Karpas-422 (cell line): ENCODE results near the gene WSB2. TPM values are rescaled to one million over a fixed set of nuclear protein-coding genes. Genes with fewer than 3 reads are reported as not detected.

Experiments
- DNase-seq: peaks from one replicate; pipeline ENCODE4 v3.0.0-alpha.2; 2015
- H2AFZ ChIP-seq: fragments of 200-600 bp; sonication (generic); 2 replicates; pipeline ENCODE4 v1.6.1; 2014; ENCODE audit warnings: antibody characterized with exemption, low read length, mixed read lengths
- H3K27ac ChIP-seq: fragments of 200-600 bp; sonication (generic); 2 replicates; pipeline ENCODE4 v1.5.1; 2014; ENCODE audit warnings: mild to moderate bottlenecking, low read length, moderate library complexity
- H3K27me3 ChIP-seq: fragments of 200-600 bp; sonication (generic); 2 replicates; pipeline ENCODE4 v1.6.1; 2014; ENCODE audit warnings: low read length, mixed read lengths
- H3K36me3 ChIP-seq: fragments of 200-600 bp; sonication (generic); 2 replicates; pipeline ENCODE4 v1.6.1; 2014; ENCODE audit warnings: low read length, mixed read lengths; ENCODE audit not compliant: insufficient read depth
- H3K4me1 ChIP-seq: fragments of 200-600 bp; sonication (generic); 2 replicates; pipeline ENCODE4 v1.6.1; 2014; ENCODE audit warnings: mild to moderate bottlenecking, low read length, mixed read lengths
- H3K4me2 ChIP-seq: fragments of 200-600 bp; sonication (generic); 2 replicates; pipeline ENCODE4 v1.6.1; 2014; ENCODE audit warnings: low read length, low read depth, mild to moderate bottlenecking; ENCODE audit not compliant: poor library complexity, severe bottlenecking
- H3K4me3 ChIP-seq: fragments of 200-600 bp; sonication (generic); 2 replicates; pipeline ENCODE4 v1.5.1; 2014; ENCODE audit warnings: mild to moderate bottlenecking, antibody characterized with exemption, low read length, mixed read lengths
- H3K79me2 ChIP-seq: fragments of 200-600 bp; sonication (generic); 2 replicates; pipeline ENCODE4 v1.6.1; 2014; ENCODE audit warnings: mild to moderate bottlenecking, low read length, mixed read lengths
- H3K9ac ChIP-seq: fragments of 200-600 bp; sonication (generic); 2 replicates; pipeline ENCODE4 v1.6.0; 2014; ENCODE audit warnings: low read length
- H3K9me2 ChIP-seq: fragments of 200-600 bp; sonication (generic), shearing (Covaris generic); replicated peaks from 2 replicates; pipeline ENCODE4 v1.6.0; 2014; ENCODE audit warnings: mild to moderate bottlenecking, low read length, moderate library complexity; ENCODE audit not compliant: insufficient read depth
- H3K9me3 ChIP-seq: fragments of 300-700, 200-600 bp; sonication (generic); 2 replicates; pipeline ENCODE4 v1.6.1; 2014; ENCODE audit warnings: low read length, mixed read lengths
- H4K20me1 ChIP-seq: fragments of 200-600 bp; sonication (generic); 2 replicates; pipeline ENCODE4 v1.6.1; 2014; ENCODE audit warnings: mild to moderate bottlenecking, antibody characterized with exemption, low read length, low read depth; ENCODE audit not compliant: insufficient read depth
- total RNA-seq: library from RNA; depleted of rRNA; stranded (reverse); fragments of >200 nt; shearing (Covaris generic); gene quantifications from 2 replicates; pipeline ENCODE4 v1.2.3, GENCODE V29; 2014; ENCODE audit warnings: low replicate concordance

Gene WSB2
- total RNA-seq, 1 experiment from 2014 or later = 28.8 TPM

DNA sequence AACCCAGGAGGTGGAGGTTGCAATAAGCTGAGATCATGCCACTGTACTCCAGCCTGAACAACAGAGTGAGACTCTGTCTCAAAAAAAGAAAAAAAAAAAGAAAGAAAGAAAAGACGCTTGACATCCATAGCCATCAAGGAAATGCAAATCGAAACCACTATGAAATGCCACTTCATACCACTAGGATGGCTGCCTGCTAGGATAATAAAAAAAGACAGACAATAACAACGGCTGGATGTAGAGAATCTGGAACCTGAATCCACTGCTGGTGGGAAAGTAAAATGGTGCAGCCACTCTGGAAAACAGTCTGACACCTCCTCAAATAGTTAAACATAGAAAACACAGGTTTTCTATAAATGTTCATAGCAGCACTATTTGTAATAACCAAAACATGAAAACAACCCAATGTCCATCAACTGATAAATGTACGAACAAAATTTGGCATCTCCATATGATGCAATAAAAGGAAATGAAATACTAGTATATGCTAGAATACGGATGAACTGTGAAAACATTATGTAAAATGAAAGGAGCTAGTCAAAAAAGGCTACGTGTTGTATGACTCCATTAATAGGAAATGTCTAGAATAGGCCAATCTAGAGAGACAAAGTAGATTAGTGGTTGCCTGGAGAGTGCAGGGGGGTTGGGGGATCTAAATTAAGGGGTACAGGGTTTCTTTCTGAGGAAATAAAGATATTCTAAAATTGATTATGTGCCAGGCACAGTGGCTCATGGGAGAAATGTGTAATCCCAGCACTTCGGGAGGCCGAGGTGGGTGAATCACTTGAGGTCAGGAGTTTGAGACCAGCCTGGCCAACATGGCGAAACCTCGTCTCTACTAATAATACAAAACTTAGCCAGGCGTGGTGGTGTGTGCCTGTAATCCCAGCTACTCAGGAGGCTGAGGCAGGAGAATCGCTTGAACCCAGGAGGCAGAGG, 9.7 kb downstream of the WSB2 start:
- Histone ChIP-seq H3K4me2 (no peak overlapping the region), H2AFZ (no peak overlapping the region), H4K20me1 (no peaks in the 10 kb centered on the region), H3K9ac (no peak overlapping the region), H3K79me2 (no peaks in the 10 kb centered on the region), H3K27ac (no peak overlapping the region), H3K36me3 (no peaks in the 10 kb centered on the region), H3K9me2 (no peaks in the 10 kb centered on the region), H3K9me3 (no peaks in the 10 kb centered on the region), H3K4me1 (no peaks in the 10 kb centered on the region), H3K27me3 (no peaks in the 10 kb centered on the region), H3K4me3 (no peak overlapping the region)
- DNase-seq = no peak

DNA sequence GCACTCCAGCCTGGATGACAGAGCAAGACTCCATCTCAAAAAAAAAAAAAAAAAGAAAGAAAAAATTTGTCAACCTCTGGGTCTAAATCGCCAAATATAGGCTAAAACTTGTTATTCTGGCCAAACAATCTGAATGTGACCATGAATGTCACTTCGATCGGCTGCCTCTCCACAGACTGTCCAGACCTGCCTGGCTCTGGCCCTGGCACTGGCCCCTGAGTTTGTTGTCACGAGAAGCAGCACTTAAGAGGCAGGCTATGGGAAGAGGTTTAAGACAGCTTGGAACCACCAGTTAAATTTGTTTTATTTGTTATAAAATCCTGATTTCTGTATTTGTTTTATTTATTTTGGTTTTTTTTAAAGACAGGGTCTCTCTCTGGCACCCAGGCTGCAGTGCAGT, 14.5 kb downstream of the WSB2 start:
- no peak overlapping the region for H3K4me2 ChIP-seq
- no peaks in the 10 kb centered on the region for H3K9me2 ChIP-seq
- DNase-seq = no peak
- H3K27ac ChIP-seq = no peak overlapping the region
- no peaks in the 10 kb centered on the region for H4K20me1 ChIP-seq
- no peaks in the 10 kb centered on the region for H3K27me3 ChIP-seq
- H3K9me3 ChIP-seq = no peaks in the 10 kb centered on the region
- no peaks in the 10 kb centered on the region for H3K79me2 ChIP-seq
- no peak overlapping the region for H3K9ac ChIP-seq
- no peak overlapping the region for H2AFZ ChIP-seq
- H3K4me3 ChIP-seq = no peak overlapping the region
- H3K36me3 ChIP-seq = no peaks in the 10 kb centered on the region
- H3K4me1 ChIP-seq = no peaks in the 10 kb centered on the region

DNA sequence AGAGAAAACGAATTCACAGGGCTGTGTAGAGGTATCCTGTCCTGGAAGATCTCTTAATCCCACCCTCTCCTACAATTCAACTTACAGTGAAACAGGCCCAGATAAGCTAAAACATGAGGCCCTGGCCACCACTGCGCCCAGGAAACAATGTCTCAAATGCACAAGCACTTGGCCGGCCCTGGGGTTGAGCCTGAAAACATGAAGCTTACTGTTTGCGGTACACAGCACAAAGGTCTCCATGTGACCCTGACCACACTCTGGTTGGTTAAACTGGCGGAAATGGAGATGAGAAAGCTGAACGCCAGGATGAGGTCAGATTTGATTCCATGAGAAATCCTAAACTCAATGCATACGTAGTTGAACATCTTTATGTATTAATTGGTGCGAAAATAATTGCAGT, 16.4 kb downstream of the WSB2 start:
- Histone ChIP-seq H4K20me1 (no peaks in the 10 kb centered on the region), H3K9me2 (no peaks in the 10 kb centered on the region), H3K4me3 (no peak overlapping the region), H3K4me1 (no peaks in the 10 kb centered on the region), H3K27ac (no peak overlapping the region), H3K27me3 (no peaks in the 10 kb centered on the region), H3K36me3 (no peaks in the 10 kb centered on the region), H3K79me2 (no peaks in the 10 kb centered on the region), H3K9ac (no peak overlapping the region), H3K4me2 (no peak overlapping the region), H2AFZ (no peak overlapping the region), H3K9me3 (no peaks in the 10 kb centered on the region)
- DNase-seq = no peak

DNA sequence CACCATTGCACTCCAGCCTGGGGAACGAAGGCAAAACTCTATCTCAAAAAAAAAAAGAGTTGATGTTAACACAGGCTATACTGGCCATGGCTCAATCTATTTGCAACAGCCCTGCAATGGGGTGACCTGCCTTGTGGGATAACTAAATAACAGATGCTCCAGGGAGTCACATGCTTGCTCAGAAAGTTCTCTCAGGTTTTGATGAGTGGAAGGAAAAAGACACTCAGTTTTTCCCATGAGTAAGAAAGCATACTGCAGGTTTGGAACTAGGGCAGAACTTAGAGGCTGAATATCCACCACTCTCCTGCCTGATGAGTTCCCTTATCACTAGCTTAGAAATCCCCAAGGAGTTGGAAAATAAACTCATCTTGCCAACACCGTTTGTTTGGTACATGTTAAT, 16.9 kb downstream of the WSB2 start:
- H3K4me2 ChIP-seq = no peak overlapping the region

DNA sequence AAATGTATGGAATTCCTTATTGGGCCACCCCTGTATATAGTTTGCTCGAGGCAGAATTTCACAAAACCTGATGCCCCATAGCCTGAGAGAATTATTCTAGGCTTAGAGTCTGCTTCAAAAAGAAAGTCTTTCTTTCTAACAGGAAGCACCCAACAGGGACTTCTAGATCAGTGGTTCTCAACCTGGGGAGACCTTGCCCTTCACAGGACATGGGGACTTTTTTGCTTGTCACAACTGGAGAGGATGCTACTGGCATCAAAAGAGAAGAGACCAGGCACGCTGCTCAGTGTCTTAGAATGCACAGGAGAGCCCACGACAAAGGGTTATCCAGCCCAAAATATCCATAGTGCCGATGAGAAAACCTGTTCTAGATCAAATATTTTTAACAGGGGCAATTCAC, 18.9 kb downstream of the WSB2 start:
- H3K36me3 ChIP-seq = no peaks in the 10 kb centered on the region

More for the DNA sequence above, 16.9 kb downstream of the WSB2 start:
- H3K9me2 ChIP-seq = no peaks in the 10 kb centered on the region
- H3K27me3 ChIP-seq = no peaks in the 10 kb centered on the region
- DNase-seq = no peak
- no peaks in the 10 kb centered on the region for H3K9me3 ChIP-seq
- no peak overlapping the region for H3K4me3 ChIP-seq
- H3K9ac ChIP-seq = no peak overlapping the region
- no peak overlapping the region for H2AFZ ChIP-seq
- H3K27ac ChIP-seq = no peak overlapping the region
- H3K4me1 ChIP-seq = no peaks in the 10 kb centered on the region
- H4K20me1 ChIP-seq = no peaks in the 10 kb centered on the region
- no peaks in the 10 kb centered on the region for H3K36me3 ChIP-seq
- H3K79me2 ChIP-seq = no peaks in the 10 kb centered on the region

DNA sequence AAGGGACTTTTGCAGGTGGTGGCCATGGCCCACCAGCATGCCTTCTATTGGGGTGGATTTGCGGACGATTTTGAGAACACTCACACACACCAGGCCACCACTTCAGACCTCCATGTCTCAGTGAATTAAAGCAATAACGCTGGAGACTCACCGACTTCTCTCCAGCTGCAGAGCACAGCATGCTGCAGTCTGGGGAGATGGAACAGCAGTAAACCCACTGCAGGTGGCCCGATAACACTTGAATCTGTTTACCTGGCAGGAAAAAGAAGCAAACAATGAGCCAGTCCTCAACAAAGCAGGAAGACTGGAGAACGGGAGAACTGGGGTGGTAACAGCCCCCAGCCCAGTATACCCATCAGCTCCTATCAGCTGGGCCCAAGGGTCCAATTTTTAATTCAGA, 22.8 kb downstream of the WSB2 start:
- no peaks in the 10 kb centered on the region for H4K20me1 ChIP-seq
- no peak for DNase-seq
- peaks cover 27% of the 10 kb centered on the region for H3K4me1 ChIP-seq
- no peaks in the 10 kb centered on the region for H3K9me3 ChIP-seq
- peaks cover 3% of the 10 kb centered on the region; the same call in 1 of the 2 replicates for H3K36me3 ChIP-seq
- H2AFZ ChIP-seq = no peak overlapping the region
- H3K9me2 ChIP-seq = no peaks in the 10 kb centered on the region
- H3K4me3 ChIP-seq = no peak overlapping the region
- no peak overlapping the region for H3K27ac ChIP-seq
- no peaks in the 10 kb centered on the region for H3K79me2 ChIP-seq
- no peak overlapping the region for H3K4me2 ChIP-seq
- H3K9ac ChIP-seq = no peak overlapping the region
- H3K27me3 ChIP-seq = no peaks in the 10 kb centered on the region

More for the DNA sequence above, 18.9 kb downstream of the WSB2 start:
- Histone ChIP-seq H3K4me1 (no peaks in the 10 kb centered on the region; the same call in 1 of the 2 replicates), H3K4me3 (no peak overlapping the region), H3K9me3 (no peaks in the 10 kb centered on the region), H3K79me2 (no peaks in the 10 kb centered on the region), H3K4me2 (no peak overlapping the region), H3K27me3 (no peaks in the 10 kb centered on the region), H3K27ac (no peak overlapping the region), H3K9me2 (no peaks in the 10 kb centered on the region), H2AFZ (no peak overlapping the region), H4K20me1 (no peaks in the 10 kb centered on the region), H3K9ac (no peak overlapping the region)
- no peak for DNase-seq

DNA sequence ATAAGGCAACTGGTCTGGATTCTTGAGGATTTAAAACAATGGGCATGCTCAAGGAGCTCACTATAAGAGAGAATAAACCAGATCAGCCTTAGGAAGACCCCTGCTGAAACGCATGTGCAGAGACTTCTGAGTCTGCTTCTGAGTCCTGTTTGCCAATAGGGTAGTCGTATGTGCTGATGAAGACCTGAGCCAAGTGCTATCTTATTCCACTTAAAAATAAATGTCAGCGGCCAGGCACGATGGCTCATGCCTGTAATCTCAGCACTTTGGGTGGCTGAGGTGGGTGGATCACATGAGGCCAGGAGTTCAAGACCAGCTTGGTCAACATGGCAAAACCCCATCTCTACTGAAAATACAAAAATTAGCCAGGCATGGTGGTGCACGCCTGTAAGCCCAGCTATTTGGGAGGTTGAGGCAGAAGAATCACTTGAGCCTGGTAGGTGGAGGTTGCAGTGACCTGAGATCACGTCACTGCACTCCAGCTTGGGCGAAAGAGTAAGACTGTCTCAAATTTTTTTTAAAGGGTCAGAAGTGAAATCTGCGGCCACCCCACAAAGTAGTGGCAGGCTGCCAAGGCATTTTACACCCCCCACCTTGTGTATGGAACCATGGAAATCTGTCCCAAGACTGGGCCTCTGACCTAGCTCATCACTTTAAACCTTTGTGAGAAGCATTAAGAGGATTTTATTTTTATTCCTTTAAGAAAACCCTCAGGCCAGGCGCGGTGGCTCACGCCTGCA, 24.1 kb downstream of the WSB2 start:
- H3K79me2 ChIP-seq = no peaks in the 10 kb centered on the region
- no peaks in the 10 kb centered on the region for H4K20me1 ChIP-seq
- DNase-seq = no peak
- H3K4me3 ChIP-seq = no peak overlapping the region
- no peaks in the 10 kb centered on the region for H3K9me3 ChIP-seq
- no peaks in the 10 kb centered on the region for H3K27me3 ChIP-seq
- H3K27ac ChIP-seq = no peak overlapping the region
- no peaks in the 10 kb centered on the region for H3K9me2 ChIP-seq
- peaks cover 10% of the 10 kb centered on the region; the same call in 1 of the 2 replicates for H3K36me3 ChIP-seq
- no peak overlapping the region for H3K4me2 ChIP-seq
- H3K9ac ChIP-seq = no peak overlapping the region
- no peak overlapping the region for H2AFZ ChIP-seq
- H3K4me1 ChIP-seq = peaks cover 27% of the 10 kb centered on the region
